HG02884 (cell line): Measurements from ENCODE around the gene PPP1R17.

Experiments
- ATAC-seq: cut with Tn5 transposase; IDR thresholded peaks from one replicate; pipeline ENCODE4 v1.9.1; 2021; ENCODE audit warnings: mild to moderate bottlenecking, moderate library complexity; ENCODE audit not compliant: unreplicated experiment

PPP1R17 gene

GRCh38 chr7:31687024-31687748, at the start of gene PPP1R17:
TSS of gene PPP1R17 (plus strand) at chr7:31687215. CDS start at chr7:31692442, 5,227 bp downstream.
- ATAC-seq = no peak

DNA sequence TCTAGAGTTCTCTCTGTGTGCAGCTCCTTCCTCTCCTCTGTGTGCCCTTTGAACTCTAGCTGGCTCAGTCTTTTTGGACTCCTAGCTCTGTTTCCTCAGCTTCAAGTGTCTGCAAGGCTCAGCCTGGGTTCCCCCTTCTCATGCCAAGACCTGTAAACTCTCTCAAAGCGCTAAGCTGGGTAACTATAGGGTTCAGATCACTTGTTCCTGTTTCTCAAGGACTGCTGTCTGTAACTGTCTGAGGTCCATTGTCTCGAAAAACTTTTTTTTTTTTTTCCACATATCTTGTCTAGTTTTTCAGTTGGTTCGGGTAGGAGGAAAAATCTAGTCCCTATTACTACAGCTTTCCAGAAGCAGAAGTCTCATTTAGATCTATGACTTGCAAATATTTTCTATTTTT, 46.6 kb upstream of the PPP1R17 start:
- ATAC-seq = no peak

DNA sequence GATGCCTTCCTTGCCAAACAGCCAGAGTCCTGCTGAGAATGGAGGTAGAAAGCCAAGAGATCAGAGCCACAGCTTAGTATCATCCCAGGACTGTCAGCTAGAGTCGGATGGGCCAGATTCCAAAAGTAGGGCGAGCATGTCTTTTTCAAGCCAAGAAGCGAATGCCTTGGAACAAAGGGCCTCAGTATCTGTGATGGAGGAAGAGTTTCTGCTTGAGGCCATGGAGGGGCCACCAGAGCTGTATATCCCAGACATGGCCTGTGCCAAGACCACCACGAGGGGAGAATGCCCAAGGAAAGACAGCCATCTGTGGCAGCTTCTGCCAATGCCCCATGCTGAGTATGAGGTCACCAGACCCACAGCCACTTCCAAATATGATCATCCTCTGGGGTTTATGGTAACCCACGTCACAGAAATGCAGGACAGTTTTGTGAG, 44.3 kb upstream of the PPP1R17 start:
- no peak for ATAC-seq

DNA sequence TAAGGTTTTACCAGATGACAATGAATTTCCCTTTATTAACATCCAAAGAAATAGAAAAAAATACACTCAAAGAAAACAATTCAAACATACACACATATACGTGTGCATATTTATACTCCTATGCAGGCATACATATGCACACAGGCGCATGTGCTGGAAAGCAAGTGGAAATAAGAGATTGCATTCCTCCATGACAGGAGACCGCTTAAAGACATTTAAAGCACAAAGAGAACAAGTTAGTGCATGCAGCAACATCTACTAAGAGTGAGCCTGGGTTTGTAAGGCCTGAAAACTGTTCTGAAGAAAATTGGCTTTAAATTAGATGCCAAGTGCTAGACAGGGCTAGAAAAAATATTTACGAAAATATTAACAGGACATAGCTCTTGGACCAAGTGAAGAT, 40.1 kb upstream of the PPP1R17 start:
- ATAC-seq = no peak

DNA sequence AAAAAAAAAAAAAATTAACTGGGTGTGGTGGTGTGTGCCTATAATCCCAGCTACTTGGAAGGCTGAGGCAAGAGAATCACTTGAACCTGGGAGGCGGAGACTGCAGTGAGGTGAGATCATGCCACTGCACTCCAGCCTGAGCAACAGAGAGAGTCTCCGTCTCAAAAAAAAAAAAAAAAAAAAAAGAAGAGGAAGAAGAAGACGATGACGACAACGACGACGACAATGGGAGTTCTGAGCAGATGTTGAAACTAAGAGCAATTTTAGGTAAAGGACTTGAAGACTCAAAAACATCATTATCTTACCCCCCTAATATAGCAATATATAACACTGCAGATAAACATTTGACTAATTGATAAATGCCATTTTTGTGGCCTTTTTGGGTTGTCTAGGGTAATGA, 39.5 kb upstream of the PPP1R17 start:
- ATAC-seq = no peak

DNA sequence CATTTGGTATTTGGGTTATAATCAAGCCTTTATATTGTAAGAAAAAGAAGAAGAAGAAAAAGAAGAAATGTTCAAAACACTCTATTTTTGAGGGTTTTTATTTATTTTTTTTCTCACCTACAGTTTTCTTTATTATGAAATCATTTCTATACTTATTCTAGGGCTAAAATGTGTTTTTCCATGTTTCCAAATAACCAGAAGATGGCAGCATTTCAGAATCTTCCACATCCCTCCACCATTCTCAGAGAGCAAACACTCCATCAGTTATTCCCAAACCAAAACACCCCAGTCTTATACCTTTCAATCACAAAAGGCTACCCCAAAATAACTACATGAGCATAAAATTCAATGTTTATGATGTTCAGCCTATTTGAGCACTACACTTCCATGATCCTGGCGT, 38.7 kb upstream of the PPP1R17 start:
- no peak for ATAC-seq

DNA sequence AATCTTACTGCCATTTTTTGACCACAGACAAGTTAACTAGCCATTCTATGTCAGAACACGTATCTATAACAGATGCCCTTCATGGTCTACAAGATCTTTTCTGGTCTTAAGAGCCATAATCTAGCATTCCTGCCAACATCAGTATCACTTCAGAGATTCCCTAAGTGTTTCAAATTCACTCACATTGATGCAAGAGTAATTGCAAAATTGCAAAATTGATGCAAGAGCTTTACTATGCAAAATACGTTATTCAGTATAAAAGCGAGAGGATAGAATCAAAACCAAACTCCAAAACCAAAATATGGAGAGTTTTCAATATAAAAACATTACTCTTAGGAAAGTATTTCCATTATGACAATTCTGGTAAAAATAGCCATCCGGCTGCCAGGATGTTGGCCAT, 38.1 kb upstream of the PPP1R17 start:
- no peak for ATAC-seq

DNA sequence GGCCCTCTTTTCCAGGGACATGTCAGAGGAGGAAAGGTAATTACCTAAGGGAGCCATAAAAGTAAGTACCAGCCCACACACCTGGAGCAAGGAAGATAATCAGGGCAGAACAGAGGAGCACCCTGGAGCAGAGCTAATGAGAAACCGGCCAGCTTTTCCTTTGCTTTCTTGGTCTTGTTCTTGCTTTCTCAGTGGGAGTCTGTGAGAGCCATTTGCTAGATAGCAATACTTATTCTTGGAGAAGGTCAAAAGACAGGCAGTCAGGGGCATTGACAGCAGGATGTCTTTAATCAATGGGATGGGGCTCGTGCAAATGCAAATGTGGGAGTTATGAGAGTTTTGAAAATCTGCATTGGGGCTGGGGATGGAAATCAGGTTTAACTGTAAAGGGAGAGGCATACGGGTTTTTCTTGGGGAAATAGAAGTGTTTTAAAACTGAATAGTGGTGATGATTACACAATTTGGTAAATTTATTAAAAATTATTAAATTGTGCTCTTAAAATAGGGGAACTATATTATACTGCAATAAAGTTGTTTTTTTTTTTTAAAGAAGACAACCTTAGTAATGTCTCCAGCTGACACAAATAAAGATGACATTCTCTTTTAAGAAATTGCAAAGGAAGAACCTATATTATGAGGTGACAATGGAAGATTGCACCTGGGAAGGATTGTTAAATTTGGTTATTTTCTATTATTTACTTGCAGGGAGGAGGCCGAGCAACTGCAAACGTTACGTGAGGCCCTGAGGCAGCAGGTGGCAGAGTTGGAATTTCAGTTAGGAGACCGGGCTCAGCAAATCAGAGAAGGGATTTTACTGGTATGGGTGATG, 35.6 kb upstream of the PPP1R17 start:
- ATAC-seq = no peak

DNA sequence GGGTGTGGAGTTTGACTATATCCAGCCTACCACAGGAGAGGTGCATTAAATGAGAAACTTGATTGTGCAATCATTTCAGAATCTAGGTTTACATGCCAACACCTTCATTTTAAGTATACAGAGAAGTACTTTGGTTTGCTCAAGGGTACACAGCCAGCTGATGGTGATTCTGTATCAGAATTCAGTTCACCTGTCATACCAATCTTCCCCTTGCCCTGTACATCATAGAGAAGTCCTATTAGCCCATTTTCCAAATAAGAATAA, 35.0 kb upstream of the PPP1R17 start:
- ATAC-seq = no peak

DNA sequence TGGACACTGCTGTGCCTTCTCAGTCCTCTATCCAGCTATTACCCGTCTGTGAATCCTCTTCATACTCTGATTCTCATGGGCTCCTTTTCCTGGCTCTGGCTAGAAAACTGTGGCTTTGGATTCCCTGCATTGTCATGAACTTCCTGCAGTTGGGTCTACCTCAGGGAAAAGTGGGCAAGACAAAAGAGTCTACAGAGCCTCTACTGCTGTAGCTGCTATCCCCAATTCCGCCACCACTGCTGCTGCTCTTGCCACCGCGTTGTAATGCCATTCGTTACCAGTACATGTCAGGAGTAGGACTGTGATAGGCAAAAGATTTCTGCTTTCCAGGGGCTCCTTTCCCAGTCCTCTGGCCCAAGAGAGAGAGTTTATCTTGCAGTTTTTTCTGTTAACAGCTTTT, 23.9 kb upstream of the PPP1R17 start:
- ATAC-seq = no peak

GRCh38 chr7:31664890-31665289, 22.1 kb upstream of the PPP1R17 start:
- no peak for ATAC-seq

DNA sequence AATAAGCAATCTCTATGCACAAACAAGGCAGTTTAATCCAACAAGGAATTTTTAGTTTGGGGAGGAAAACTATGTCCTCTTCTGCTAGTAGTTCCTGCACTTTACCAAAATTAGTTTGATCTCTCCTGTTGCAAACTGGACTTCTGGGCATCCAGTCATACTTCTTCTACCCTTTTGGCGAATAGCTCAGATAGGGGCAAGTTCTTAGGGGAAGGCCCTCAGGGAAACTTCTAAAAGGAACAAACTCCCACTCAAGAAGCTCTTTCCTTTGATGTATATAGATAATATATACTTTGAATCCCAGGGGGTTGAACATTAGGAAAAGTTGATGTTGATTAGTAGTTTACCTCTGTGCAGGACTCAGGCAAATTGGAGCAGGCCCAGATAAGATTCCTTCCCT, 21.5 kb upstream of the PPP1R17 start:
- ATAC-seq = no peak

DNA sequence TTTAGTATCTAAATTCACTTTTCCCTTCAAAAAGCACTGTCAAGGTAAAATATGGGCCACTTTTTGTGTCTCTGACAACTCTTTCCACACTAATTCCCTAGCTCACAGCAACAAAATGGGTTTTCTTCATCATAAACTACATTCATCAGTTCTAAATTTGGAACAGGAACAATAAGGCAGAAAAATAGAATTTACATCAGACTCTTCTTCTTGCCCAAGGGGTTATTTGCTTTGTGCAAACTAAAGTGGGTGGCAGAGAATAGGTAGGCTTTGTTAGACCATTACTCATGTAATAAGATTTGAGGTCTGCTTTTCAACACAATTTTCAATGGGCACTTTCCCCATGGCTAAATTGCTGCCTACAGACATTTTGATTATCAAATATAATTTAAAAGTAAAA, 17.6 kb upstream of the PPP1R17 start:
- ATAC-seq = no peak

DNA sequence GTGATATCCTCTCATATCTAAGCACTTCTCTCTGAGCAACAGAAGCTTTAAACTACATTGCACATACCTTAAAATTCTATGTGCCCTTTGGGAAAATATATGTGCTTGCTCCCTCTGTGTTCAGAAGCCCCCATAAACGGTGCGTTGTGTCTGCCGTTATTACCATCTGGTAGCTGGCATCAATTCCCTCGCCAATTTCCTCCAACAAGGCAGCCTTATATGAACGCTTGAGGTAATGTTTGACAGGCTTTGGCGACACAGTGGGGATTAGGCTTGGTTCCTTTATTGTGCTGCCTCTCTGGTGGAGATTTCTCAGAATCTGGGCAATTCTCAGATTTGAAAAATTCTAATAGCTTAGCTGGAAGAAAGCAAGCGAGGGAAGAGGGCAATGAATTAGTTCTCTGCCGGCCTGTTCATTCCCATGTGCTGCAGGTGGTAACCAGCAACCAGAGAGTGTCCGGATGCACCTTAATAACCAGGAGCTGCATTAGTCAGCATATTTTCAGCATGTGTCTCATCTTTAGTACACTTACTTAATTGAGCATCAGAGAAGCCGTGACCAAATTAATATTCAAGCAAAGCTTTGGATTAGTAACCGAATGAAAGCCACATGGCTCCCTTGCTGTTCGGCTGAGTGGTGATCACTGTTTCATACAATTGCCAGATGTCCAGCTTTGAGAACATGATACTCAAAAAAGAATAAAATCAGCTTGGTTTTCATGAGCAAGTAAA, 7.3 kb upstream of the PPP1R17 start:
- no peak for ATAC-seq

- ATAC-seq = no peak
Observed at GRCh38 chr7:31683445-31684225, 3.4 kb upstream of the PPP1R17 start.

DNA sequence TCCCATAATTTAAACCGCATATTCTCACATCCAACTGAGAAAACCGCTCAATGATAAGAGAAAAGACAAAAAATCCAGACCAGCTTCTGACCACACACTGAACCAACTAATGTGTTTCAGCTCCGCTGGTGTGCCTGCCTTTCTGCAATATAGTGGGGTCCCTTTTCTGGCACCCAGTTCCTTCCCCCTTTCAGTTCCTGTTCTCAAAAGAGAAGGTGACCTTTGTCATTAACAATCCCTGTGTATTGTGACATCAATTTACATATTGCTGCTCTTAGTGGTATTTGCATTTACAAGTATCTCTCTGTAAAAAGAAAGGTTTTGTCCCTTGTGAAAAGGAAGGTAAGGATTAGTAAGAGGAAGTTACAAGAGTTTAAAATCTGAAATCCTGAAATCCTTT, 1.4 kb downstream of the PPP1R17 start:
- ATAC-seq = peak; percentile 98

GRCh38 chr7:31688996-31689395, 2.0 kb downstream of the PPP1R17 start:
- no peak for ATAC-seq

GRCh38 chr7:31690935-31691334, 3.9 kb downstream of the PPP1R17 start:
- no peak for ATAC-seq

DNA sequence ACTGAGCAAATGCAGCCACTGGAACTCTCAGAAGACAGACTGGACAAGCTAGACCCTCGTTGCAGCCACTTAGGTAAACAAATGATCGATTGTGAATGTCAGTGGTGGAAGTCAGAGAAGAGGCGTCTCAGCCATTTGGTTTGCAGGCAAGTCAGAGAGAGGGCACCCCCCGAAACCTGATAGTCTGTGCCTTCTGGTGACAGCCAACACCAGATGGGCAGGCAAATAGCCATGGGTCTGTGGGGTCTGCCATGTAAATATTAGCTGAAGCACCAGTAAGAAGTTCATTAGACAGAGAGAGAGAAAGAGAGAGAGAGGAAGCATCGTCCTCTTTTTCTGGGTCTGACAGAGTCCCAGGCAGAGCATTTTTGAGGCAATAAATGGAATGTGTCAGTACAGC, 5.4 kb downstream of the PPP1R17 start:
- no peak for ATAC-seq

- no peak for ATAC-seq
Observed at GRCh38 chr7:31692871-31693270, 5.9 kb downstream of the PPP1R17 start.
